H9 (cell line): ENCODE data around the gene IDH2. TPM values are rescaled to one million over a fixed set of nuclear protein-coding genes. Genes with fewer than 3 reads are reported as not detected.

ENCODE experiments used
- DNase-seq: peaks from one replicate; pipeline ENCODE4 v3.0.0-alpha.2; 2017
- H2AFZ ChIP-seq: one replicate; pipeline ENCODE4 v1.6.1; 2013; ENCODE audit warnings: mild to moderate bottlenecking, low read length, control low read depth, moderate library complexity
- H2AK5ac ChIP-seq: 2 replicates; pipeline ENCODE4 v1.6.1; 2013; ENCODE audit warnings: low read length, control low read depth, mixed read lengths; ENCODE audit not compliant: insufficient read length
- H2BK120ac ChIP-seq: one replicate; pipeline ENCODE4 v1.6.1; 2013; ENCODE audit warnings: low read depth, mild to moderate bottlenecking, low read length, control low read depth, inconsistent platforms; ENCODE audit not compliant: poor library complexity, severe bottlenecking
- H2BK12ac ChIP-seq: 2 replicates; pipeline ENCODE4 v1.6.1; 2013; ENCODE audit warnings: low read length, control low read depth, mixed read lengths, low read depth; ENCODE audit not compliant: insufficient read length
- H2BK15ac ChIP-seq: 2 replicates; pipeline ENCODE4 v1.6.1; 2013; ENCODE audit warnings: low read depth, low read length, control low read depth
- H2BK20ac ChIP-seq: one replicate; pipeline ENCODE4 v1.6.1; 2013; ENCODE audit warnings: low read depth, mild to moderate bottlenecking, low read length, control low read depth, inconsistent platforms; ENCODE audit not compliant: poor library complexity, severe bottlenecking
- H2BK5ac ChIP-seq: 2 replicates; pipeline ENCODE4 v1.6.1; 2013; ENCODE audit warnings: low read length, control low read depth, mixed read lengths; ENCODE audit not compliant: insufficient read length
- H3K14ac ChIP-seq: 2 replicates; pipeline ENCODE4 v1.6.1; 2013; ENCODE audit warnings: low read length, control low read depth; ENCODE audit not compliant: insufficient read depth
- H3K18ac ChIP-seq: 2 replicates; pipeline ENCODE4 v1.6.1; 2013; ENCODE audit warnings: low read depth, mild to moderate bottlenecking, mixed read lengths, low read length, control low read depth; ENCODE audit not compliant: insufficient read length
- H3K23ac ChIP-seq: 2 replicates; pipeline ENCODE4 v1.6.1; 2013; ENCODE audit warnings: low read length, control low read depth, mixed read lengths, low read depth; ENCODE audit not compliant: insufficient read length
- H3K23me2 ChIP-seq: 2 replicates; pipeline ENCODE4 v1.6.1; 2013; ENCODE audit warnings: low read depth, mild to moderate bottlenecking, mixed read lengths, low read length, control low read depth; ENCODE audit not compliant: insufficient read length, poor library complexity, severe bottlenecking
- H3K27ac ChIP-seq: 2 replicates; pipeline ENCODE4 v1.5.1; 2013; ENCODE audit warnings: low read length, control low read depth, mixed read lengths, low read depth; ENCODE audit not compliant: insufficient read length
- H3K27me3 ChIP-seq: 2 replicates; pipeline ENCODE4 v1.6.1; 2013; ENCODE audit warnings: low read length, control low read depth, inconsistent platforms; ENCODE audit not compliant: insufficient read depth
- H3K4ac ChIP-seq: 2 replicates; pipeline ENCODE4 v1.6.1; 2013; ENCODE audit warnings: low read depth, mild to moderate bottlenecking, control low read depth, inconsistent platforms, low read length, moderate library complexity
- H3K4me1 ChIP-seq: 2 replicates; pipeline ENCODE4 v1.6.1; 2013; ENCODE audit warnings: low read length, control low read depth, inconsistent platforms; ENCODE audit not compliant: insufficient read depth
- H3K4me2 ChIP-seq: 2 replicates; pipeline ENCODE4 v1.6.1; 2013; ENCODE audit warnings: low read length, control low read depth, mixed read lengths; ENCODE audit not compliant: insufficient read length, insufficient read depth
- H3K56ac ChIP-seq: 2 replicates; pipeline ENCODE4 v1.6.1; 2013; ENCODE audit warnings: low read depth, mild to moderate bottlenecking, mixed read lengths, low read length, control low read depth; ENCODE audit not compliant: insufficient read length
- H3K79me1 ChIP-seq: 2 replicates; pipeline ENCODE4 v1.6.1; 2013; ENCODE audit warnings: low read depth, mild to moderate bottlenecking, moderate library complexity, low read length, control low read depth, inconsistent platforms; ENCODE audit not compliant: insufficient read depth, poor library complexity, severe bottlenecking
- H3K79me2 ChIP-seq: 2 replicates; pipeline ENCODE4 v1.6.1; 2013; ENCODE audit warnings: low read length, control low read depth, inconsistent platforms; ENCODE audit not compliant: insufficient read depth
- H3K9ac ChIP-seq: 2 replicates; pipeline ENCODE4 v1.6.1; 2013; ENCODE audit warnings: low read length, control low read depth, mixed read lengths; ENCODE audit not compliant: insufficient read length; ENCODE audit errors: extremely low read depth
- H3K9me3 ChIP-seq: one replicate; pipeline ENCODE4 v1.6.1; 2013; ENCODE audit warnings: low read depth, low read length, inconsistent platforms; ENCODE audit not compliant: control insufficient read depth
- H3T11ph ChIP-seq: one replicate; pipeline ENCODE4 v1.6.1; 2013; ENCODE audit warnings: mild to moderate bottlenecking, low read length, control low read depth, inconsistent platforms
- H4K20me1 ChIP-seq: one replicate; pipeline ENCODE4 v1.6.1; 2013; ENCODE audit not compliant: control insufficient read depth, insufficient read length, insufficient read depth
- H4K5ac ChIP-seq: 2 replicates; pipeline ENCODE4 v1.6.1; 2013; ENCODE audit warnings: low read depth, mild to moderate bottlenecking, mixed read lengths, low read length, control low read depth; ENCODE audit not compliant: insufficient read length
- H4K8ac ChIP-seq: replicated peaks from 2 replicates; pipeline ENCODE4 v1.6.1; 2013; ENCODE audit warnings: low read length, control low read depth, mixed read lengths, low read depth; ENCODE audit not compliant: insufficient read length
- H4K91ac ChIP-seq: 2 replicates; pipeline ENCODE4 v1.6.1; 2013; ENCODE audit warnings: low read depth, mild to moderate bottlenecking, moderate library complexity, mixed read lengths, low read length, control low read depth; ENCODE audit not compliant: insufficient read length
- H3K27ac Mint-ChIP-seq, 3 experiments: 2 replicates in 2 of 3; 3 replicates in 1 of 3; pipeline ENCODE4 v1.8.0; 2020 to 2021; ENCODE audit warnings: mixed read lengths in 3 of 3, mild to moderate bottlenecking in 1 of 3, moderate library complexity in 1 of 3
- H3K27me3 Mint-ChIP-seq: 2 replicates; pipeline ENCODE4 v1.8.0; 2021; ENCODE audit warnings: low read depth, mild to moderate bottlenecking, moderate library complexity, mixed read lengths
- H3K36me3 Mint-ChIP-seq, 3 experiments: 2 replicates in 2 of 3; 3 replicates in 1 of 3; pipeline ENCODE4 v1.8.0; 2020 to 2021; ENCODE audit warnings: low read depth in 3 of 3, mixed read lengths in 3 of 3; ENCODE audit not compliant: insufficient read depth in 1 of 3
- H3K4me1 Mint-ChIP-seq, 2 experiments: 2 replicates each; pipeline ENCODE4 v1.8.0; 2020; ENCODE audit warnings: mixed read lengths in 2 of 2
- H3K4me3 Mint-ChIP-seq, 2 experiments: 2 replicates in 1 of 2; 3 replicates in 1 of 2; pipeline ENCODE4 v1.8.0; 2020 to 2021; ENCODE audit warnings: mild to moderate bottlenecking in 2 of 2, mixed read lengths in 2 of 2, moderate library complexity in 1 of 2
- H3K9me3 Mint-ChIP-seq, 2 experiments: 2 replicates in 1 of 2; 3 replicates in 1 of 2; pipeline ENCODE4 v1.8.0; 2020; ENCODE audit warnings: mild to moderate bottlenecking in 2 of 2, mixed read lengths in 2 of 2, moderate library complexity in 1 of 2
- CTCF ChIP-seq: fragments of 200-600 bp; sonication (generic); conservative IDR thresholded peaks from 3 replicates; pipeline ENCODE4 v1.8.0; 2021; ENCODE audit warnings: antibody characterized with exemption, mild to moderate bottlenecking
- WGBS: extraction: QIAGEN DNeasy Blood & Tissue Kit; methylation state at CpG from one replicate; pipeline ENCODE4 v1.1.7; 2013; ENCODE audit warnings: missing lambda C conversion rate, low lambda C conversion rate, mixed read lengths; ENCODE audit not compliant: insufficient read length; ENCODE audit errors: extremely low coverage; 5-methylcytosine and 5-hydroxymethylcytosine counted together
- total RNA-seq: library from RNA; stranded (reverse); gene quantifications from 2 replicates; pipeline ENCODE4 v1.2.1, GENCODE V29; 2021

Gene IDH2
- total RNA-seq, 1 experiment from 2014 or later = 57.7 TPM

GRCh38 chr15:90085565-90085964, 16.7 kb downstream of the IDH2 start:
- Histone ChIP-seq H3T11ph (no peak overlapping the region), H2BK15ac (no peak overlapping the region), H3K23ac (no peak overlapping the region), H3K9me3 (no peaks in the 10 kb centered on the region), H3K18ac (no peak overlapping the region), H3K23me2 (no peaks in the 10 kb centered on the region), H2BK20ac (no peak overlapping the region), H3K9ac (no peak overlapping the region), H3K27ac (no peak overlapping the region), H4K8ac (no peak overlapping the region), H2BK12ac (no peak overlapping the region), H2AK5ac (no peak overlapping the region), H3K4me2 (no peak overlapping the region), H3K79me2 (no peaks in the 10 kb centered on the region), H3K56ac (no peak overlapping the region), H3K4me1 (no peaks in the 10 kb centered on the region), H3K4ac (no peak overlapping the region), H3K79me1 (no peaks in the 10 kb centered on the region), H4K91ac (no peak overlapping the region), H2AFZ (no peak overlapping the region), H2BK5ac (no peak overlapping the region), H3K27me3 (no peaks in the 10 kb centered on the region), H3K14ac (no peak overlapping the region; the same call in 1 of the 2 replicates), H2BK120ac (no peak overlapping the region), H4K20me1 (no peaks in the 10 kb centered on the region), H4K5ac (no peak overlapping the region)
- Mint-ChIP-seq H3K4me3 (no peak overlapping the region), H3K27me3 (no peaks in the 10 kb centered on the region), H3K27ac (no peak overlapping the region), H3K4me1 (peaks cover 8 to 11% of the 10 kb centered on the region in 2 experiments), H3K36me3 (peaks cover 15 to 39% (median 28%) of the 10 kb centered on the region in 3 experiments; a peak in 6 of 7 replicates), H3K9me3 (no peaks in the 10 kb centered on the region; a peak in 1 of 5 replicates)
- DNase-seq = no peak
- TF ChIP-seq CTCF = no peak
- no CpG with 5 or more reads among the region's 3 CpGs for WGBS
